HepG2 (cell line): ENCODE results near the gene TXNRD2. TPM values are rescaled to one million over a fixed set of nuclear protein-coding genes. Genes with fewer than 3 reads are reported as not detected.

Experiments
- CEBPB ChIP-seq: IDR thresholded peaks from 2 replicates; pipeline ENCODE4 v1.6.1; 2011; ENCODE audit warnings: low read depth, low read length, improper control_type of control experiment, borderline replicate concordance
- GLI4 ChIP-seq: sonication (generic); formaldehyde crosslinking; IDR thresholded peaks from 2 replicates; pipeline ENCODE4 v1.5.1; 2020; ENCODE audit warnings: missing genetic modification reagents, mild to moderate bottlenecking, moderate library complexity, borderline replicate concordance
- HOXD1 ChIP-seq: sonication (generic); formaldehyde crosslinking; IDR thresholded peaks from 2 replicates; pipeline ENCODE4 v1.5.0; 2020; ENCODE audit warnings: missing genetic modification reagents
- MTA3 ChIP-seq: sonication (generic); formaldehyde crosslinking; IDR thresholded peaks from 2 replicates; pipeline ENCODE4 v1.4.0; 2020; ENCODE audit warnings: missing genetic modification reagents
- MTF1 ChIP-seq: sonication (generic); formaldehyde crosslinking; IDR thresholded peaks from 2 replicates; pipeline ENCODE4 v1.5.0; 2020; ENCODE audit warnings: missing genetic modification reagents
- NCOA5 ChIP-seq: sonication (generic); formaldehyde crosslinking; IDR thresholded peaks from 2 replicates; pipeline ENCODE4 v1.4.0; 2020; ENCODE audit warnings: missing genetic modification reagents
- RBM22 ChIP-seq: fragments of 200-400 bp; formaldehyde crosslinking; optimal IDR thresholded peaks from 2 replicates; pipeline ENCODE3; 2017; ENCODE audit warnings: mild to moderate bottlenecking, low read length, moderate library complexity
- SOX13 ChIP-seq, 3 experiments: fragments of 450-650 bp in 1 of 3; sonication (generic) in 1 of 3; formaldehyde crosslinking in 1 of 3; IDR thresholded peaks in 2 of 3; conservative IDR thresholded peaks in 1 of 3; 2 replicates each; pipeline versions ENCODE4 v1.5.0 to v1.6.1; 2016 to 2020; ENCODE audit warnings: antibody characterized with exemption in 1 of 3, mild to moderate bottlenecking in 1 of 3, missing compliant biosample characterization in 1 of 3, missing genetic modification reagents in 1 of 3, moderate library complexity in 1 of 3
- SP4 ChIP-seq: sonication (generic); formaldehyde crosslinking; IDR thresholded peaks from 2 replicates; pipeline ENCODE4 v1.8.1; 2023; ENCODE audit warnings: mild to moderate bottlenecking, missing genetic modification reagents
- TCF7L2 ChIP-seq: IDR thresholded peaks from 2 replicates; pipeline ENCODE4 v1.6.1; 2011; ENCODE audit warnings: mild to moderate bottlenecking, low read depth, low read length, moderate library complexity
- ZFP41 ChIP-seq: sonication (generic); formaldehyde crosslinking; IDR thresholded peaks from 2 replicates; pipeline ENCODE4 v1.4.0; 2020; ENCODE audit warnings: mild to moderate bottlenecking, missing genetic modification reagents, borderline replicate concordance
- ZNF281 ChIP-seq: sonication (generic); formaldehyde crosslinking; IDR thresholded peaks from 2 replicates; pipeline ENCODE4 v1.4.0; 2020; ENCODE audit warnings: missing genetic modification reagents, borderline replicate concordance
- ZNF333 ChIP-seq: sonication (generic); formaldehyde crosslinking; IDR thresholded peaks from 2 replicates; pipeline ENCODE4 v1.4.0; 2020; ENCODE audit warnings: mild to moderate bottlenecking, missing genetic modification reagents, borderline replicate concordance
- ZNF431 ChIP-seq: sonication (generic); formaldehyde crosslinking; IDR thresholded peaks from 2 replicates; pipeline ENCODE4 v1.9.0; 2022; ENCODE audit warnings: missing genetic modification reagents, low read depth, mild to moderate bottlenecking, borderline replicate concordance
- ZNF432 ChIP-seq: sonication (generic); formaldehyde crosslinking; IDR thresholded peaks from 2 replicates; pipeline ENCODE4 v1.5.0; 2020; ENCODE audit warnings: missing genetic modification reagents, mild to moderate bottlenecking, borderline replicate concordance
- ZNF556 ChIP-seq: sonication (generic); formaldehyde crosslinking; IDR thresholded peaks from 2 replicates; pipeline ENCODE4 v1.4.0; 2020; ENCODE audit warnings: mild to moderate bottlenecking, missing genetic modification reagents, borderline replicate concordance
- ZNF687 ChIP-seq: sonication (generic); formaldehyde crosslinking; IDR thresholded peaks from 2 replicates; pipeline ENCODE4 v1.5.1; 2020; ENCODE audit warnings: mild to moderate bottlenecking, missing genetic modification reagents, moderate library complexity
- ZNF776 ChIP-seq: sonication (generic); formaldehyde crosslinking; IDR thresholded peaks from 2 replicates; pipeline ENCODE4 v1.4.0; 2020; ENCODE audit warnings: mild to moderate bottlenecking, missing genetic modification reagents
- ZSCAN22 ChIP-seq: sonication (generic); formaldehyde crosslinking; IDR thresholded peaks from 2 replicates; pipeline ENCODE4 v1.4.0; 2020; ENCODE audit warnings: mild to moderate bottlenecking, missing genetic modification reagents
- polyA plus RNA-seq, 8 experiments: library from polyadenylated mRNA; depleted of rRNA in 3 of 8; stranded (reverse) in 7 of 8; unstranded in 1 of 8; fragments of >200 nt; fragmentation: Illumina TruSeq in 4 of 8; extraction: Trizol in 4 of 8; gene quantifications; 2 replicates each; pipeline versions ENCODE4 v1.2.1 to v1.2.3, GENCODE V29; 2011 to 2016; ENCODE audit warnings: low read depth in 4 of 8, missing spikeins in 1 of 8, mixed read lengths in 1 of 8; ENCODE audit not compliant: insufficient read depth in 1 of 8
- total RNA-seq, 5 experiments: library from RNA; depleted of rRNA; stranded (reverse); fragments of >200 nt; fragmentation: Illumina TruSeq; extraction: Trizol; gene quantifications; 2 replicates each; pipeline ENCODE4 v1.2.3, GENCODE V29; 2016; ENCODE audit warnings: low read depth in 1 of 5
- TF ChIP-seq, protein P1 (sequence below): IDR thresholded peaks from 2 replicates; pipeline ENCODE4 v1.6.1; 2016; ENCODE audit warnings: mild to moderate bottlenecking

TXNRD2 gene
- total and polyA plus RNA-seq, 2 of the 13 experiments (the other 11 are each of a cell fraction or from before 2014, with no cell fraction given) = 17.5 to 18.6 TPM

GRCh38 chr22:19971276-19972124, 29.9 kb upstream of the TXNRD2 start (continued):
- TF ChIP-seq CEBPB (no peak), GLI4 (no peak; the same call in 1 of the 2 replicates), ZNF281 (CRISPR knock-in tag) (peak; percentile 10; the same call in 1 of the 2 replicates), SP4 (CRISPR knock-in tag) (0 out of 2 replicates have a peak, but pooled peaks have one; percentile 3), ZFP41 (CRISPR knock-in tag) (0 out of 2 replicates have a peak, but pooled peaks have one; percentile 26), SOX13 (IDR thresholded peaks at IDR 0.05) (no peak), SOX13 (CRISPR knock-in tag; conservative IDR thresholded peaks at IDR 0.05 in 1 of 2, IDR thresholded peaks at IDR 0.05 in 1 of 2) (no peak), ZNF333 (CRISPR knock-in tag) (peak; percentile 35; the same call in 1 of the 2 replicates), HOXD1 (CRISPR knock-in tag) (no peak), ZNF432 (no peak), TCF7L2 (no peak), ZNF556 (CRISPR knock-in tag) (0 out of 2 replicates have a peak, but pooled peaks have one; percentile 12), ZNF776 (CRISPR knock-in tag) (no peak), MTF1 (no peak), ZSCAN22 (CRISPR knock-in tag) (no peak), ZNF431 (CRISPR knock-in tag) (0 out of 2 replicates have a peak, but pooled peaks have one; percentile 44), ZNF687 (CRISPR knock-in tag) (peak; percentile 97), NCOA5 (no peak), MTA3 (CRISPR knock-in tag) (no peak), RBM22 (peak; percentile 49)
- TF ChIP-seq, protein P1, sequence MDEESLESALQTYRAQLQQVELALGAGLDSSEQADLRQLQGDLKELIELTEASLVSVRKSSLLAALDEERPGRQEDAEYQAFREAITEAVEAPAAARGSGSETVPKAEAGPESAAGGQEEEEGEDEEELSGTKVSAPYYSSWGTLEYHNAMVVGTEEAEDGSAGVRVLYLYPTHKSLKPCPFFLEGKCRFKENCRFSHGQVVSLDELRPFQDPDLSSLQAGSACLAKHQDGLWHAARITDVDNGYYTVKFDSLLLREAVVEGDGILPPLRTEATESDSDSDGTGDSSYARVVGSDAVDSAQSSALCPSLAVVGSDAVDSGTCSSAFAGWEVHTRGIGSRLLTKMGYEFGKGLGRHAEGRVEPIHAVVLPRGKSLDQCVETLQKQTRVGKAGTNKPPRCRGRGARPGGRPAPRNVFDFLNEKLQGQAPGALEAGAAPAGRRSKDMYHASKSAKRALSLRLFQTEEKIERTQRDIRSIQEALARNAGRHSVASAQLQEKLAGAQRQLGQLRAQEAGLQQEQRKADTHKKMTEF = 0 out of 2 replicates have a peak, but pooled peaks have one; percentile 23
